ENCODE measurements around the gene TACR1.
A peak's percentile ranks its signal among the peaks of the same experiment; 100 is the strongest.

The TACR1 gene

GRCh38 chr2:75027886-75028285, 171.4 kb downstream of the TACR1 start:
- DNase-seq (ENCODE audit: low read depth): no peak
- no peak overlapping the region for H3K4me3 ChIP-seq (ENCODE audit: control insufficient read depth, low read depth, low read length)
- no peak for TF ChIP-seq CTCF (conservative IDR thresholded peaks at IDR 0.05; ENCODE audit: control insufficient read depth, insufficient read depth, low read depth, low read length)

- DNase-seq (ENCODE audit: low read depth): peak; percentile 26
- H3K4me3 ChIP-seq (ENCODE audit: control insufficient read depth, low read depth, low read length): no peak overlapping the region
- no peak for TF ChIP-seq CTCF (conservative IDR thresholded peaks at IDR 0.05; ENCODE audit: control insufficient read depth, insufficient read depth, low read depth, low read length)
Measured at GRCh38 chr2:75025633-75026380, 173.5 kb downstream of the TACR1 start.

DNA sequence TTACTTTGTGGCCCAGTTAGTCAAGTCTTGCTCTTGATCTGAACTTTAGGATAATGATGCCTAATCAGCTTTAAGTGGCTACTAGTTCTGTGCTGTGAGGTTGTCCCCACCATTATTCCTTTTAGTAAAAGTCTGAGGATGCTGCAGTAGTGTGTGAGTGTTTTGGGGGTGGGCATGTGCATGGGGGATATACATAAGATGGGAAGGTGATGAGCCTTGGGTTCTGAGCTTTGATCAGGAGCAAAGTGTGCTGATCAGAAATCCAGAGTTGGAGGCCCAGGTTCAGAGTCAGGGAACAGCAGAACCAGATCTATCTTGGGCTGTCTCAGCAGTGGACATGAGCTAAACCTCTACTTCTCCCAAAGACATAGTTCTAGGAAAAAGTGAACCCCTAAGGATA, 174.1 kb downstream of the TACR1 start:
- H3K4me3 ChIP-seq (ENCODE audit: control insufficient read depth, low read depth, low read length): no peak overlapping the region
- no peak for TF ChIP-seq CTCF (conservative IDR thresholded peaks at IDR 0.05; ENCODE audit: control insufficient read depth, insufficient read depth, low read depth, low read length)
- no peak for DNase-seq (ENCODE audit: low read depth)

- no peak for DNase-seq (ENCODE audit: low read depth)
- no peak for TF ChIP-seq CTCF (conservative IDR thresholded peaks at IDR 0.05; ENCODE audit: control insufficient read depth, insufficient read depth, low read depth, low read length)
- no peak overlapping the region for H3K4me3 ChIP-seq (ENCODE audit: control insufficient read depth, low read depth, low read length)
Measured at GRCh38 chr2:75023666-75024455, 175.5 kb downstream of the TACR1 start.

- DNase-seq (ENCODE audit: low read depth): peak; percentile 48
- no peak overlapping the region for H3K4me3 ChIP-seq (ENCODE audit: control insufficient read depth, low read depth, low read length)
- no peak for TF ChIP-seq CTCF (conservative IDR thresholded peaks at IDR 0.05; ENCODE audit: control insufficient read depth, insufficient read depth, low read depth, low read length)
Measured at GRCh38 chr2:75022516-75022915, 176.8 kb downstream of the TACR1 start.

DNA sequence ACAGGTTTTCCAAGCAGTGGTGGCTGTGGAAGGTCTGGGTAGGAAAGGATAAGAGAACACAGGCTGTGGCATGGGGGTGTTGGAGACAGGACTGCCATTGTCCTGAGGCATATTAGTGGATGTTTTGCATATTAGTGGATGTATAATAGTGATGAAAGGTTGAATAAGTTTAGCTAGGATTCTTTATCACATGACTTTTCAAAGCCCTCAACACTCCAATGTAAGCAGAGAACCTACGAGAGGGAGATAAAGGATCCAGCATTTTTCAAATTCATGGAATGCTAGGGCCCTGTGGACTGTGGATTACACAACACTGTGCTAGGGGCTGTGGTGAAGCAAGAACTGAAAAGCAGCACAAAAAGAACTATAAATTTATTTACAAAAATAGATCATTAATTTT, 177.6 kb downstream of the TACR1 start:
- H3K4me3 ChIP-seq (ENCODE audit: control insufficient read depth, low read depth, low read length): no peak overlapping the region
- no peak for TF ChIP-seq CTCF (conservative IDR thresholded peaks at IDR 0.05; ENCODE audit: control insufficient read depth, insufficient read depth, low read depth, low read length)

More for the DNA sequence above, 177.6 kb downstream of the TACR1 start:
- DNase-seq (ENCODE audit: low read depth): peak; percentile 46
